Naive B cell (primary cell): ENCODE measurements around the gene MAPK11. TPM values are rescaled to one million over a fixed set of nuclear protein-coding genes. Genes with fewer than 3 reads are reported as not detected.

ENCODE experiments used
- ATAC-seq, 2 donors: fragments of 150-1000 bp; cut with Tn5 transposase; 2 replicates each; pipeline ENCODE4 v1.10.0; 2021; ENCODE audit warnings: low read depth in 2 of 2, mild to moderate bottlenecking in 2 of 2, moderate library complexity in 2 of 2
- DNase-seq: peaks from one replicate; pipeline ENCODE4 v3.0.0; 2022
- H3K27ac Mint-ChIP-seq, 6 donors: one replicate each; pipeline ENCODE4 v1.8.0; 2020 to 2022; ENCODE audit warnings: mild to moderate bottlenecking in 6 of 6, mixed read lengths in 6 of 6, moderate library complexity in 5 of 6, inconsistent platforms in 2 of 6
- H3K27me3 Mint-ChIP-seq, 3 donors: one replicate each; pipeline ENCODE4 v1.8.0; 2021 to 2022; ENCODE audit warnings: mixed read lengths in 3 of 3, mild to moderate bottlenecking in 1 of 3
- H3K36me3 Mint-ChIP-seq, 2 donors: one replicate each; pipeline ENCODE4 v1.8.0; 2020 to 2022; ENCODE audit warnings: mixed read lengths in 2 of 2, inconsistent platforms in 1 of 2, mild to moderate bottlenecking in 1 of 2
- H3K4me1 Mint-ChIP-seq, 3 donors: one replicate each; pipeline ENCODE4 v1.8.0; 2020 to 2022; ENCODE audit warnings: mixed read lengths in 3 of 3, inconsistent platforms in 1 of 3, mild to moderate bottlenecking in 1 of 3, moderate library complexity in 1 of 3
- H3K4me3 Mint-ChIP-seq, 8 donors: one replicate each; pipeline ENCODE4 v1.8.0; 2020 to 2022; ENCODE audit warnings: mild to moderate bottlenecking in 8 of 8, mixed read lengths in 8 of 8, moderate library complexity in 8 of 8, inconsistent platforms in 2 of 8
- H3K9me3 Mint-ChIP-seq, 7 donors: one replicate each; pipeline ENCODE4 v1.8.0; 2020 to 2022; ENCODE audit warnings: mixed read lengths in 7 of 7, mild to moderate bottlenecking in 5 of 7, inconsistent platforms in 2 of 7, moderate library complexity in 1 of 7
- polyA plus RNA-seq, 6 donors: library from polyadenylated mRNA; unstranded; fragments of 300-500 nt; fragmentation: Illumina TruSeq; gene quantifications; one replicate each; pipeline ENCODE4 v1.2.3, GENCODE V29; 2021; ENCODE audit warnings: low read depth in 6 of 6

Gene MAPK11
- polyA plus RNA-seq, 6 donors from 2014 or later = 0.17 to 0.21 (median 0.19) TPM; not detected in 3

GRCh38 chr22:50297510-50298265 is 27.5 kb upstream of the MAPK11 start:
- no peaks in the 10 kb centered on the region for H3K36me3 Mint-ChIP-seq
- no peaks in the 10 kb centered on the region for H3K9me3 Mint-ChIP-seq
- peaks cover 3 to 28% (median 7%) of the 10 kb centered on the region in 3 donors for H3K27me3 Mint-ChIP-seq
- H3K4me3 Mint-ChIP-seq = no peak overlapping the region
- H3K27ac Mint-ChIP-seq = peak overlapping the region in 1 of 6 donors; percentile 80
- DNase-seq (no peak), ATAC-seq (no peak)
- H3K4me1 Mint-ChIP-seq = peaks cover 28 to 48% (median 32%) of the 10 kb centered on the region in 3 donors

GRCh38 chr22:50296658-50297490 is 26.7 kb upstream of the MAPK11 start:
- no peak for ATAC-seq
- H3K4me3 Mint-ChIP-seq = peak overlapping the region in 1 of 8 donors; percentile 22

DNA sequence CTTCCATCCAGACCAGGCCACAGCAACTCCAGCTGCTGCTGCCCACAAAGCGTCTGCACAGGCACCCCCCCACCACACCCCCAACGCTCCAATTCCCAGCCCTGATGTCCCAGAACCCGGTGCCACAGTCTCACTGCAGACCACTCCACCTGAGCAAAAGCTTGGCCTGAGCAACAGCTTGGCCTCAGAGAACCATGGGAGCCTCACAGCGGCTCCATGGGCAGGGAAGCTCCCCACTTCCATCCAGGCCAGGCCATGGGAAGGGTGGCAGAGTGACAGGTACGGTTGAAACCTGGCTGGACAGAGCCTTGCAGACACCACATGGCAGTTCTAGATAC is 24.1 kb upstream of the MAPK11 start:
- DNase-seq (no peak), ATAC-seq (no peak)
- Mint-ChIP-seq H3K4me3 (peak overlapping the region in 5 of 8 donors; percentile 6 to 80 (median 57)), H3K27ac (peak overlapping the region in 5 of 6 donors; percentile 49 to 94 (median 87)), H3K36me3 (no peaks in the 10 kb centered on the region), H3K4me1 (peaks cover 27 to 46% (median 29%) of the 10 kb centered on the region in 3 donors), H3K9me3 (no peaks in the 10 kb centered on the region), H3K27me3 (peaks cover 11 to 44% (median 15%) of the 10 kb centered on the region in 3 donors)

More at GRCh38 chr22:50296658-50297490, 26.7 kb upstream of the MAPK11 start:
- Mint-ChIP-seq H3K4me1 (peaks cover 30 to 48% (median 32%) of the 10 kb centered on the region in 3 donors), H3K27me3 (peaks cover 11 to 36% (median 11%) of the 10 kb centered on the region in 3 donors), H3K36me3 (no peaks in the 10 kb centered on the region), H3K27ac (peak overlapping the region in 2 of 6 donors; percentile 67 to 80), H3K9me3 (no peaks in the 10 kb centered on the region)
- no peak for DNase-seq

DNA sequence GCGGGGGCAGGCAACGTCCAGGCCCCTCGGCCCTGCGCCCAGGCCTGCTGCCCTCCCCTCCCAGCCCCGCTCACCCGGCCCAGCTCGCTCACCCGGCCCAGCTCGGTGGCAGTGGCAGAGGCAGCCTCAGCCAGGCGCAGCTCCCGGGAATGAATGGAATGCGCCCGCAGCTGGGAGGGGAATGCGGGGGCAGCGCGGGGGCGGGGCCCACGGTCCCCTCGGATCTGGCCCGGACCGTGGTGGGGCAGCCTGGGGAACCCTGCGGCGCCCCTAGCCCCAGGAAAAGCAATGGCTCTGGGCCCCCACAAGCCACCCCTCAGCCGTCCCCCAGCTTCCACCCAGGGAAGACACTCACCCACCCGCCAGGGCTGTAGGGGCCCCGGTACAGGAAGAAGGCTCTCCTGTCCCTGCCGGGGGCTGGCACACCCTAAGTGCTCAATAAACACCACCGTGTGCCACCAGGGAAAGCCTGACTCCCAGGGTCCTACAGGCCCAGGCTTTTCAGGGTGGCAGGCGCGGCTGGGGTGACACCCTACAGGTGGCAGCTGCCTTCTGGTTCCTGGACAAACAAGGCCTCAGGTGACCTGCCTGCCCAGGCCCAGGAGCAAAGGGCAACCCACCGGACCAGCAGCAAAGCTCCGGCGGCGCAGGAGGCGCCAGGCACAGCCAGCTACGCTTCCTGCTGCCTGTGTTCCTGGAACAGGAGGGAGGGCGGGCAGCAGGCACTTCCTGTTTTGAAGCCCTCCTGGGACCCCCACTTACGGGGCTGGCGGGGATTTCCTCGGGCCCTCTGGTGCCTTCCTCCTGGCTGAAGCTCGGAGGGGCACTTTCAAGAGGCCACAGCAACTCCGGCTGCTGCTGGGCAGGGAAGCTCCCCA is 23.5 kb upstream of the MAPK11 start:
- Mint-ChIP-seq H3K9me3 (no peaks in the 10 kb centered on the region), H3K36me3 (no peaks in the 10 kb centered on the region), H3K4me3 (peak overlapping the region in 6 of 8 donors; percentile 21 to 80 (median 52)), H3K27ac (peak overlapping the region in 4 of 6 donors; percentile 49 to 94 (median 88)), H3K27me3 (peaks cover 11 to 45% (median 15%) of the 10 kb centered on the region in 3 donors), H3K4me1 (peaks cover 25 to 42% (median 27%) of the 10 kb centered on the region in 3 donors)
- ATAC-seq (peak; percentile 32 to 42), DNase-seq (peak; percentile 57)

DNA sequence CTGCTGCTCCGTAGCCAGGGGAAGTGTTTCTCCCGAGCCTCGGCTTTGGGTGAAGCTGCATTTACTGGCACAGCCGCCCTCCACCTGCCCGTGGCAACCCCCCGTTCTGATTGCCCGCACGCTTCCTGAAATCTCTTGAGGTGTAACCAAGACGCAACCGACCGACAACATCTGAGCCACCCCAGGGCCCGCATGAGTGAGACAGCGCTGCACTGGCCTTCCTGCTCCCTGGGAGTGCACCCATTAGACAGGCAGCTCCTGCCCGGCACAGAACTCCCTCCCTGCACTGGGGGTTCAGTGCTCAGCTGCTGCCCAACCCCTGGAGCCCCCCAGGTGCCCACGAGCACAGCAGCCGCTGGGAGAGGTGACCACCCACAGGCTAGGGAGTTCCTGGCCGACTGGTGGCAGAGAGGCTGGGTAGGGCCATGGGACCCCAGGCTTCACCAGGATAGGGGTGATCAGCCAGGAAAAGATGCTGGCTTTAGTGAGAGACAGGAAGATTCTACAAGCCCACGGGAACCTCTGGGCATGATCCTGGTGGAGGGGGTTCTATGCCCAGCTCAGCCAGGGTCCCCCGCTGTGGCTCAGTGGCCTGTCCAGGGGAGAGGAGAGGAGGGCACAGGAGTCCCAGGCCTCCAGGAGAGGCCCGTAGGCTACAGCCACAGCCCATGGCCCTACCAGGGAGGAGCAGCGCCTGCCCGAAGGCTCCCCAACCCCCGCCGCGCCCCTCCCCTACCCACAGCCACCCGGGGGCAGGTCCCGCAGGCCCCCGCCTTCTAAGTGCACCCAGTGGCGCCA is 22.7 kb upstream of the MAPK11 start:
- Mint-ChIP-seq H3K9me3 (no peaks in the 10 kb centered on the region), H3K27ac (peak overlapping the region in 3 of 6 donors; percentile 78 to 92 (median 82)), H3K4me1 (peaks cover 25 to 40% (median 27%) of the 10 kb centered on the region in 3 donors), H3K27me3 (peaks cover 11 to 42% (median 15%) of the 10 kb centered on the region in 3 donors), H3K4me3 (peak overlapping the region; percentile 13 to 90 (median 84)), H3K36me3 (no peaks in the 10 kb centered on the region)
- ATAC-seq (peak; percentile 90), DNase-seq (peak; percentile 64)

- Mint-ChIP-seq H3K36me3 (no peaks in the 10 kb centered on the region), H3K9me3 (no peaks in the 10 kb centered on the region), H3K4me1 (peaks cover 21 to 30% (median 22%) of the 10 kb centered on the region in 3 donors), H3K27me3 (peaks cover 5 to 35% (median 15%) of the 10 kb centered on the region in 3 donors), H3K27ac (no peak overlapping the region), H3K4me3 (peak overlapping the region in 1 of 8 donors; percentile 47)
- ATAC-seq = no peak
- DNase-seq = no peak
These were observed 19.9 kb upstream of the MAPK11 start for GRCh38 chr22:50289942-50290630.

DNA sequence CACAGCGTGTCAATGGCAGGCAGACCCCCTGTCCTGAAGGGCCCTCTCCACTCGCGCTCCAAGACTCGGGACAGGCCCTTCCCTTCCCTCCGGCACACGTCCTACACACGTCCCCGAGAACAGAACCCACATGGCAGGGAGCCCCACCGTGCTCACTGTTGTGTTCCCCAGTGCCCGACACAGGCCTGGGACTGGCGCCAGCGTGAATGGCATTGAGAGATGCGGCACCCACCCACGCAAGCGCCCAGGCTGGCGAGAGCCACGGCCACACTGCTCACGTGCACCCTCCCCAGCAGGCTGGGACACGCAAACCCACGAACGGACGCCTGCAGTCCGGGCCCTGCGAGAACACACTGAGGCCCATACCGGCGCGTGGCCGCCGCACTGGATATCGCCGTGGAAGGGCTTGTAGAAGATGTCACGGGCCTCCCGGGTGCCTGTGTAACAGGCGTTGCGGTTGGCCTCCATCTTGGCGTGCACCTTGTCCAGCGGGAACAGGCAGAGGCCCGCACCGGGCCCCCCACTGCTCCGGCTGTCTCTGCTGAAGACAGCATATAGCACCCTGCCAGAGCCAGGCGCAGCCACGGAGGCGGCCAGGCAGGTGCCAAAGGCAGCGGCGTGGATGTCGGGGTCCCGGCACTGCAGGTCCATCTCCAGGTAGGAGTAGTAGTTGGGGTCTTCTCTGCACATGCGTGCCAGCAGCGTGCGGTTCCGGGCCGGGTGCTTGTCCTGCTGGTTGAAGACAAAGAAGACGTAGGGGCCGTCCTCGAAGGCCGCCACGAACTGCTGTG is 19.2 kb upstream of the MAPK11 start:
- ATAC-seq = no peak
- DNase-seq = no peak
- Mint-ChIP-seq H3K4me3 (no peak overlapping the region), H3K4me1 (peaks cover 20 to 27% (median 22%) of the 10 kb centered on the region in 3 donors), H3K9me3 (no peaks in the 10 kb centered on the region), H3K36me3 (no peaks in the 10 kb centered on the region), H3K27ac (no peak overlapping the region), H3K27me3 (peaks cover 5 to 35% (median 15%) of the 10 kb centered on the region in 3 donors)

GRCh38 chr22:50287731-50288130 is 17.6 kb upstream of the MAPK11 start:
- no peak for ATAC-seq
- Mint-ChIP-seq H3K27ac (no peak overlapping the region), H3K4me1 (peaks cover 14 to 17% (median 16%) of the 10 kb centered on the region in 3 donors), H3K27me3 (peaks cover 4 to 32% (median 12%) of the 10 kb centered on the region in 3 donors), H3K9me3 (no peaks in the 10 kb centered on the region), H3K36me3 (no peaks in the 10 kb centered on the region), H3K4me3 (no peak overlapping the region)
- no peak for DNase-seq

DNA sequence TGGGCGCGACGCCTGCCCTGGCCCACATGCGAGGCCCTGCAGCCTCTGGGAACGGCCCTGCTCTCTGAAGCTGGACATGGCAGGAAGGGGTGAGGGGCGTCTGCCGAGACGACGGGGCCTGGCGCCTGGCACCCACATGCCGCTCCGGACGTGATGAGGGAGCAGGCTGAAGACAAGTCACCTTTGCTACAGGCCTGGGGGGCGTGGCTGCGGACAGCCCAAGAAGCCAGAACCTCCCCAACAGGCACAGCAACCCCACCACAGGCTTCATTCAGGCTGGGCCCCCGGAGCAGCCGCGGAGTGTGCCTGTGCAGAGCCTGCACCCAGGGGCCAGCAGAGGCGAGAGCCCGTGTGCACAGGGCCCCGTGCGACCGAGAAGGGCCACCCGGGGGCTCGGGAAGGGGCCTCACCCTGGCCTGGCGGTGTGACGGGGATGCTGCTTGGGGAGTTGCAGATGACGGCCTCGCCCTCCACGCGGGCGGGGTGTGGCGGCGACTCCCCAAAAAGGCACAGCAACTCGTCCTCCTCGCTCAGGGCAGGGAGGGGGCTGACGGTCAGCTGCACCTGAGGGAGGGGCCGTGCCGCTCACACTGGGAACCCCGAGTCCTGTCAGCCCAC is 16.6 kb upstream of the MAPK11 start:
- no peak for DNase-seq
- H3K27ac Mint-ChIP-seq = no peak overlapping the region
- no peak overlapping the region for H3K4me3 Mint-ChIP-seq
- H3K4me1 Mint-ChIP-seq = peaks cover 6 to 8% (median 7%) of the 10 kb centered on the region in 3 donors
- no peak for ATAC-seq
- H3K9me3 Mint-ChIP-seq = no peaks in the 10 kb centered on the region
- H3K36me3 Mint-ChIP-seq = no peaks in the 10 kb centered on the region
- H3K27me3 Mint-ChIP-seq = peaks cover 0 to 23% (median 3%) of the 10 kb centered on the region in 3 donors

DNA sequence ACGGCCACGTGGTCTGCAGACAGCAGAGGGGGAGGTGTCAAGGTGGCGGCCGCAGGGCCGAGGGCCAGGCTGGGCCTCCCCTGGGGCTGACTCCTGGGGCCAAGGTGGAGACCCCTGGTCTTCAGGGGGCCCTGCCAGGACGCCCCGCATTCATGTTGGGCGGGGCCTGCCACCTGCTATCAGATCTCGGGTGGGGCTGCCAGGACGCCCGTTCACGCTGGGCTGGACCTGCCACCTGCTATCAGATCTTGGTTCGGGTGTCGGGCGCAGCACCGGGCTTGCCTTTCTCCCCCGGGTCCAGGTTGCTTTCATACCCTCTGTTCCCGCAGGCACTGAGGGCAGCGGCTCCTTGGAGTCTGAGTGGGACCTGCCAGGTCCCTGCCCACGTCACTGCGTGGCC is 16.1 kb upstream of the MAPK11 start:
- Mint-ChIP-seq H3K4me1 (peaks cover 1 to 3% (median 2%) of the 10 kb centered on the region in 3 donors), H3K27ac (no peak overlapping the region), H3K4me3 (no peak overlapping the region), H3K36me3 (no peaks in the 10 kb centered on the region), H3K9me3 (no peaks in the 10 kb centered on the region), H3K27me3 (peaks cover 0 to 18% (median 0%) of the 10 kb centered on the region in 3 donors)
- no peak for DNase-seq
- no peak for ATAC-seq
